ENCODE results near the gene DOLK. TPM values are rescaled to one million over a fixed set of nuclear protein-coding genes. Genes with fewer than 3 reads are reported as not detected.
A peak's percentile ranks its signal among the peaks of the same experiment; 100 is the strongest.

Gene DOLK
- total RNA-seq, 1 experiment from 2014 or later: 20.1 TPM

- Mint-ChIP-seq H3K9me3 (no peaks in the 10 kb centered on the region), H3K4me3 (no peak overlapping the region), H3K27me3 (ENCODE audit: low read depth) (no peaks in the 10 kb centered on the region), H3K36me3 (ENCODE audit: insufficient read depth in 1 of 3, low read depth in 3 of 3) (peaks cover 27 to 58% (median 40%) of the 10 kb centered on the region in 3 experiments; a peak in 6 of 7 replicates), H3K4me1 (peaks cover 31 to 32% of the 10 kb centered on the region in 2 experiments), H3K27ac (peak overlapping the region in 2 of 3 experiments; percentile 37 to 68; a peak in 3 of 7 replicates)
- no peaks in the 10 kb centered on the region for H3K27me3 ChIP-seq (ENCODE audit: insufficient read depth, low read length)
- H2AK5ac ChIP-seq (ENCODE audit: insufficient read length, low read length): no peak overlapping the region
- no CpG with 5 or more reads among the region's 18 CpGs for WGBS (ENCODE audit: extremely low coverage, insufficient read length, low lambda C conversion rate)
- no peak overlapping the region for H2BK15ac ChIP-seq (ENCODE audit: low read depth, low read length)
- H3K27ac ChIP-seq (ENCODE audit: insufficient read length, low read depth, low read length): no peak overlapping the region
- H4K20me1 ChIP-seq (ENCODE audit: control insufficient read depth, insufficient read depth, insufficient read length): peaks cover 3% of the 10 kb centered on the region
- H4K8ac ChIP-seq (replicated peaks; ENCODE audit: insufficient read length, low read depth, low read length): no peak overlapping the region
- H3K9ac ChIP-seq (ENCODE audit: extremely low read depth, insufficient read length, low read length): no peak overlapping the region
- H2BK20ac ChIP-seq (ENCODE audit: low read depth, low read length, poor library complexity, severe bottlenecking): no peak overlapping the region
- no peak overlapping the region for H3K4me2 ChIP-seq (ENCODE audit: insufficient read depth, insufficient read length, low read length)
- no peak overlapping the region for H3T11ph ChIP-seq (ENCODE audit: low read length)
- no peak overlapping the region for H3K14ac ChIP-seq (ENCODE audit: insufficient read depth, low read length)
- no peak overlapping the region for H3K23ac ChIP-seq (ENCODE audit: insufficient read length, low read depth, low read length)
- no peak overlapping the region for H2BK120ac ChIP-seq (ENCODE audit: low read depth, low read length, poor library complexity, severe bottlenecking)
- H3K18ac ChIP-seq (ENCODE audit: insufficient read length, low read depth, low read length): no peak overlapping the region
- peaks cover 2% of the 10 kb centered on the region; the same call in 1 of the 2 replicates for H3K4me1 ChIP-seq (ENCODE audit: insufficient read depth, low read length)
- no peak overlapping the region for H4K5ac ChIP-seq (ENCODE audit: insufficient read length, low read depth, low read length)
- H3K79me2 ChIP-seq (ENCODE audit: insufficient read depth, low read length): no peaks in the 10 kb centered on the region; the same call in 1 of the 2 replicates
- no peak for TF ChIP-seq CTCF (conservative IDR thresholded peaks at IDR 0.05)
- H4K91ac ChIP-seq (ENCODE audit: insufficient read length, low read depth, low read length): no peak overlapping the region
- H2BK5ac ChIP-seq (ENCODE audit: insufficient read length, low read length): no peak overlapping the region
- no peak overlapping the region for H3K56ac ChIP-seq (ENCODE audit: insufficient read length, low read depth, low read length)
- H2AFZ ChIP-seq (ENCODE audit: low read length): no peak overlapping the region
- H3K79me1 ChIP-seq (ENCODE audit: insufficient read depth, low read depth, low read length, poor library complexity, severe bottlenecking): peaks cover 3% of the 10 kb centered on the region
- no peak overlapping the region for H3K4ac ChIP-seq (ENCODE audit: low read depth, low read length)
- DNase-seq: no peak
- H2BK12ac ChIP-seq (ENCODE audit: insufficient read length, low read depth, low read length): no peak overlapping the region
- H3K23me2 ChIP-seq (ENCODE audit: insufficient read length, low read depth, low read length, poor library complexity, severe bottlenecking): no peaks in the 10 kb centered on the region
- H3K9me3 ChIP-seq (ENCODE audit: control insufficient read depth, low read depth, low read length): no peaks in the 10 kb centered on the region
Measured at GRCh38 chr9:128916204-128916603, 31.2 kb downstream of the DOLK start.
